Measurements from ENCODE around the gene VGLL4.
A peak's percentile ranks its signal among the peaks of the same experiment; 100 is the strongest.

VGLL4 gene

GRCh38 chr3:11582191-11582968, 61.3 kb downstream of the VGLL4 start:
- Histone ChIP-seq H3K79me2 (ENCODE audit: control insufficient read depth, insufficient read depth, low read length, poor library complexity) (peaks cover 6% of the 10 kb centered on the region), H3K14ac (ENCODE audit: low read length) (peak overlapping the region; percentile 84), H3K4ac (ENCODE audit: low read depth, low read length) (no peak overlapping the region), H3K36me3 (ENCODE audit: control insufficient read depth in 1 of 2, insufficient read depth in 2 of 2, low read length in 2 of 2) (peaks cover 0 to 3% of the 10 kb centered on the region in 2 experiments), H3K27ac (ENCODE audit: low read depth, low read length) (peak overlapping the region; percentile 22), H4K8ac (ENCODE audit: low read depth, low read length) (no peak overlapping the region), H3K4me2 (ENCODE audit: low read length) (peak overlapping the region; percentile 46), H3K9ac (ENCODE audit: low read length) (no peak overlapping the region), H2BK5ac (ENCODE audit: low read depth, low read length, poor library complexity) (peak overlapping the region; percentile 68), H3K79me1 (ENCODE audit: low read length) (peaks cover 5% of the 10 kb centered on the region), H2AFZ (ENCODE audit: insufficient read depth, low read length, poor library complexity) (no peak overlapping the region), H3K4me3 (ENCODE audit: low read depth, low read length) (no peak overlapping the region), H3K27me3 (ENCODE audit: insufficient read depth, low read length) (no peaks in the 10 kb centered on the region), H3K23ac (ENCODE audit: low read length) (no peak overlapping the region), H2BK12ac (ENCODE audit: low read length) (no peak overlapping the region), H4K12ac (ENCODE audit: low read depth, low read length) (no peak overlapping the region), H3K18ac (ENCODE audit: low read length) (no peak overlapping the region), H2BK120ac (ENCODE audit: insufficient read depth, low read length, poor library complexity) (no peak overlapping the region), H3K9me3 (ENCODE audit: insufficient read depth, low read depth, low read length) (peaks cover 2% of the 10 kb centered on the region), H2AK5ac (ENCODE audit: low read length) (no peak overlapping the region), H3K4me1 (ENCODE audit: control insufficient read depth in 1 of 2, insufficient read depth in 2 of 2, low read length in 2 of 2) (peaks cover 19 to 22% of the 10 kb centered on the region in 2 experiments), H4K91ac (ENCODE audit: low read depth, low read length) (peak overlapping the region; percentile 90)
- no CpG with 5 or more reads among the region's 13 CpGs for WGBS (ENCODE audit: extremely low coverage, insufficient coverage, insufficient read length)
- no peak for DNase-seq

DNA sequence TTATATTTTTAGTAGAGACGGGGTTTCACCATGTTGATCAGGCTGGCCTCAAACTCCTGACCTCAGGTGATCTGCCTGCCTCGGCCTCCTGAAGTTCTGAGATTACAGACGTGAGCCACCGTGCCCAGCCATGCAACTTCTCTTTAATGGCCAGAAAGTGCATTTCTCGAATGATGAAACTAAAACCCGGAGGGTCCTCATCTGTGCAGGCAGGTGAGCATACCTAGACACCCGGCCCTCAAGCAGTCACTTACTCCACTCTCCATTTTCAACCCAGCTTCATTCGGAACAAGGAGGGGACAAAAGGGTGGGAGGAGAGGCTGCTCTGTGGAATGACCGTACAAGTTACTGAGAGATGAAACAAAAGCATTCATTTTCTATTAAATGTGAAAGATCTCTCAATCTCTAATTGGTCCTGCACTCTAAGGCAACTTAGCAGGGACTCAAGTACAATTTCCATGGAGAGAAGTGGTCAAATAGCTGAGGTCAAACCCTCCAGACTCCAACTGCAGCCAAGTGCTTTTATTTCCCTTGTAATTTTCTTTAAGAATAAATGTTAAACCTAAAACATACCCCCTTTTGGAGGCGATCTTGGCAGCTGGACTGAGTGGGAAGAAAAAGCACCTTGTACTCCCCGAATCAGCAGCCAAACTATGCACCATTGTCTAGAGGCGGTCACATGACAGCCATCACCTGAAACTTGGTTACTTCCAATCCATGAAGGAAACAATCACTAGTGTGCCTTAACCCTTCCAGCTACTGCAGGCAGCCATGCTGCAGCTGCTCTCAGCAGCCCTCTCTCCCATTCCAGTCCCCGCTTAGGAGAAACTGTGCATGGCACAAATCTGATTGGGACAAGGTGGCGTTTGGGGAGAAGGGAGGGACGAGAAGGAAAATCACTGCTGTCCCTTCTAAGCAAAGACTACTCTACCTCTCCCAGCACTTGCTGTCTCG, 62.2 kb downstream of the VGLL4 start:
- Histone ChIP-seq H3K23ac (ENCODE audit: low read length) (no peak overlapping the region), H2BK120ac (ENCODE audit: insufficient read depth, low read length, poor library complexity) (peak overlapping the region; percentile 46), H2BK5ac (ENCODE audit: low read depth, low read length, poor library complexity) (peak overlapping the region; percentile 68), H3K27ac (ENCODE audit: low read depth, low read length) (peak overlapping the region; percentile 22), H3K4me1 (ENCODE audit: control insufficient read depth in 1 of 2, insufficient read depth in 2 of 2, low read length in 2 of 2) (peaks cover 19 to 22% of the 10 kb centered on the region in 2 experiments), H3K4me2 (ENCODE audit: low read length) (peak overlapping the region; percentile 46), H4K12ac (ENCODE audit: low read depth, low read length) (peak overlapping the region; percentile 69), H3K4me3 (ENCODE audit: low read depth, low read length) (no peak overlapping the region), H3K9ac (ENCODE audit: low read length) (no peak overlapping the region), H3K79me2 (ENCODE audit: control insufficient read depth, insufficient read depth, low read length, poor library complexity) (peaks cover 6% of the 10 kb centered on the region), H3K18ac (ENCODE audit: low read length) (peak overlapping the region; percentile 95), H3K14ac (ENCODE audit: low read length) (peak overlapping the region; percentile 84), H4K8ac (ENCODE audit: low read depth, low read length) (peak overlapping the region; percentile 82), H3K79me1 (ENCODE audit: low read length) (peaks cover 5% of the 10 kb centered on the region), H2BK12ac (ENCODE audit: low read length) (peak overlapping the region; percentile 78), H3K9me3 (ENCODE audit: insufficient read depth, low read depth, low read length) (peaks cover 2% of the 10 kb centered on the region), H4K91ac (ENCODE audit: low read depth, low read length) (peak overlapping the region; percentile 90), H2AK5ac (ENCODE audit: low read length) (peak overlapping the region; percentile 68), H2AFZ (ENCODE audit: insufficient read depth, low read length, poor library complexity) (peak overlapping the region; percentile 39), H3K27me3 (ENCODE audit: insufficient read depth, low read length) (no peaks in the 10 kb centered on the region), H3K4ac (ENCODE audit: low read depth, low read length) (peak overlapping the region; percentile 81), H3K36me3 (ENCODE audit: control insufficient read depth in 1 of 2, insufficient read depth in 2 of 2, low read length in 2 of 2) (no peaks in the 10 kb centered on the region)
- WGBS (ENCODE audit: extremely low coverage, insufficient coverage, insufficient read length) = no CpG with 5 or more reads among the region's 16 CpGs
- DNase-seq = no peak

DNA sequence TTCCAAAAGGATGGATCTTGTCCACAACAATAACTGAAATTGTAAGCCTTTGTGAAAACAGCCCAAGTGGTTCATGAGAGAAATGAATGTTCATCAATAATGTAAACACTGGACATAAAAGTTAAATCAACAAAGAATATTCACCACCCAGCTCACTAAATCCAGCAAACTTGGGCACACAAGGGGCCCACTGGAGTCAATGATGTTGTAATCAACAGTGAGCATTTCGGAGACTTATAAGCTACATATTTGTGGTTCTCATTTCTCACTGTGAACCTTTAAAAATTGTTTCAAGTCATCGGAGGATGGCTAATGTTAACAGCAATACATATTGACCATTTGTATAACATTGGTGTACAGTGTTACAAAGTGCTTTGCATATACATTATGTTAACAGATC, 63.1 kb downstream of the VGLL4 start:
- Histone ChIP-seq H4K12ac (ENCODE audit: low read depth, low read length) (no peak overlapping the region), H2BK120ac (ENCODE audit: insufficient read depth, low read length, poor library complexity) (no peak overlapping the region), H3K14ac (ENCODE audit: low read length) (no peak overlapping the region), H2BK5ac (ENCODE audit: low read depth, low read length, poor library complexity) (no peak overlapping the region), H3K4ac (ENCODE audit: low read depth, low read length) (no peak overlapping the region), H3K9me3 (ENCODE audit: insufficient read depth, low read depth, low read length) (peaks cover 2% of the 10 kb centered on the region), H3K27ac (ENCODE audit: low read depth, low read length) (no peak overlapping the region), H2AK5ac (ENCODE audit: low read length) (no peak overlapping the region), H2AFZ (ENCODE audit: insufficient read depth, low read length, poor library complexity) (no peak overlapping the region), H4K8ac (ENCODE audit: low read depth, low read length) (no peak overlapping the region), H3K79me2 (ENCODE audit: control insufficient read depth, insufficient read depth, low read length, poor library complexity) (peaks cover 6% of the 10 kb centered on the region), H3K4me1 (ENCODE audit: control insufficient read depth in 1 of 2, insufficient read depth in 2 of 2, low read length in 2 of 2) (peaks cover 19 to 22% of the 10 kb centered on the region in 2 experiments), H3K4me3 (ENCODE audit: low read depth, low read length) (no peak overlapping the region), H3K4me2 (ENCODE audit: low read length) (no peak overlapping the region), H4K91ac (ENCODE audit: low read depth, low read length) (no peak overlapping the region), H3K36me3 (ENCODE audit: control insufficient read depth in 1 of 2, insufficient read depth in 2 of 2, low read length in 2 of 2) (no peaks in the 10 kb centered on the region), H3K23ac (ENCODE audit: low read length) (no peak overlapping the region), H3K79me1 (ENCODE audit: low read length) (peaks cover 5% of the 10 kb centered on the region), H3K18ac (ENCODE audit: low read length) (no peak overlapping the region), H2BK12ac (ENCODE audit: low read length) (no peak overlapping the region), H3K27me3 (ENCODE audit: insufficient read depth, low read length) (no peaks in the 10 kb centered on the region), H3K9ac (ENCODE audit: low read length) (no peak overlapping the region)
- DNase-seq = no peak
- WGBS (ENCODE audit: extremely low coverage, insufficient coverage, insufficient read length) = no CpG with 5 or more reads among the region's 2 CpGs

DNA sequence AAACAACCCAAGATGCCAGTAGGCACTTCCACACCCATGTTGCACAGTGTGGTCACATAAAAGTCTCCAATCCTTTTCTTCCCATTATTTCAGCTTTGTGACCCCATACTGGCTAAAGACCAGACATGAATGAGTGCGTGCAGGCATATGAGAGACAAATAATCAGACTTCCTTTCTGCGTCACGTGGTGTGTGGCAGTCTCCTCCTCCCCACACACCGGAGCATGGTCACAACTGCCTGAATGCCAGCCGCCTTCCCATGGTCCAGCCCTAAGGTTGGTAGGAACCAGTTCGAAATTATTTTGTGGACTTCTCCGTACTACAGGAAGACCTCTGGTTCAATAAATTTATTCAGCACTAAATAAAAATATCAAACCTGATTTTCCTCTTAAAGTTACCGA, 65.5 kb downstream of the VGLL4 start:
- no peak for DNase-seq
- Histone ChIP-seq H3K4ac (ENCODE audit: low read depth, low read length) (peak overlapping the region; percentile 5), H3K23ac (ENCODE audit: low read length) (peak overlapping the region; percentile 17), H3K4me2 (ENCODE audit: low read length) (no peak overlapping the region), H2AFZ (ENCODE audit: insufficient read depth, low read length, poor library complexity) (no peak overlapping the region), H3K79me2 (ENCODE audit: control insufficient read depth, insufficient read depth, low read length, poor library complexity) (peaks cover 4% of the 10 kb centered on the region), H2BK5ac (ENCODE audit: low read depth, low read length, poor library complexity) (no peak overlapping the region), H2AK5ac (ENCODE audit: low read length) (no peak overlapping the region), H3K4me3 (ENCODE audit: low read depth, low read length) (no peak overlapping the region), H3K9me3 (ENCODE audit: insufficient read depth, low read depth, low read length) (peaks cover 2% of the 10 kb centered on the region), H2BK12ac (ENCODE audit: low read length) (no peak overlapping the region), H3K27me3 (ENCODE audit: insufficient read depth, low read length) (no peaks in the 10 kb centered on the region), H3K18ac (ENCODE audit: low read length) (no peak overlapping the region), H4K91ac (ENCODE audit: low read depth, low read length) (no peak overlapping the region), H4K8ac (ENCODE audit: low read depth, low read length) (no peak overlapping the region), H2BK120ac (ENCODE audit: insufficient read depth, low read length, poor library complexity) (no peak overlapping the region), H3K27ac (ENCODE audit: low read depth, low read length) (no peak overlapping the region), H3K4me1 (ENCODE audit: control insufficient read depth in 1 of 2, insufficient read depth in 2 of 2, low read length in 2 of 2) (peaks cover 16 to 19% of the 10 kb centered on the region in 2 experiments), H3K79me1 (ENCODE audit: low read length) (peaks cover 5% of the 10 kb centered on the region), H3K9ac (ENCODE audit: low read length) (no peak overlapping the region), H3K36me3 (ENCODE audit: control insufficient read depth in 1 of 2, insufficient read depth in 2 of 2, low read length in 2 of 2) (peaks cover 6 to 8% of the 10 kb centered on the region in 2 experiments), H3K14ac (ENCODE audit: low read length) (no peak overlapping the region), H4K12ac (ENCODE audit: low read depth, low read length) (no peak overlapping the region)
- no CpG with 5 or more reads among the region's 8 CpGs for WGBS (ENCODE audit: extremely low coverage, insufficient coverage, insufficient read length)
